Ovary (tissue), 3 donors: Measurements from ENCODE around the gene MINDY4B.

Source experiments
- CTCF ChIP-seq, 3 donors: fragments of 450-650 bp in 2 of 3; fragments of 200-600 bp in 1 of 3; IDR thresholded peaks; one replicate each; pipeline versions ENCODE4 v1.5.1 to v1.8.0; 2016 to 2022; ENCODE audit warnings: antibody characterized with exemption in 3 of 3, mild to moderate bottlenecking in 1 of 3
- EP300 ChIP-seq: sonication (generic); formaldehyde crosslinking; IDR thresholded peaks from one replicate; pipeline ENCODE4 v1.6.1; 2017; ENCODE audit warnings: antibody characterized with exemption
- donor health status: DM: no; HTN: no; CAD: no.

GRCh38 chr3:150901793-150902192 is 3.4 kb downstream of the MINDY4B start:
- TF ChIP-seq CTCF (IDR thresholded peaks at IDR 0.05), result no peak
- no peak for TF ChIP-seq EP300
